Fibroblast of lung (primary cell): ENCODE measurements around the gene TMEM143. TPM values are rescaled to one million over a fixed set of nuclear protein-coding genes. Genes with fewer than 3 reads are reported as not detected.
"Not testable (repeated sequence)": the region's sequence is repeated elsewhere in the genome, so short reads cannot be mapped to it uniquely, and the experiment has no call there.

Source experiments
- DNase-seq, 2 donors: peaks; one replicate each; pipeline versions ENCODE4 v3.0.0 to v3.0.0-alpha.2; 2010; ENCODE audit warnings: low read depth in 2 of 2
- H2AFZ ChIP-seq: 2 replicates; pipeline ENCODE4 v1.5.1; 2012; ENCODE audit warnings: low read length, control low read depth, inconsistent platforms
- H3K27ac ChIP-seq: 2 replicates; pipeline ENCODE4 v1.5.1; 2011; ENCODE audit warnings: low read length, control low read depth; ENCODE audit not compliant: insufficient read depth
- H3K27me3 ChIP-seq: 2 replicates; pipeline ENCODE4 v1.5.1; 2011; ENCODE audit warnings: mild to moderate bottlenecking, low read length; ENCODE audit not compliant: control insufficient read depth, insufficient read depth
- H3K36me3 ChIP-seq: 2 replicates; pipeline ENCODE4 v1.5.1; 2011; ENCODE audit warnings: low read length; ENCODE audit not compliant: control insufficient read depth, insufficient read depth
- H3K4me1 ChIP-seq: 2 replicates; pipeline ENCODE4 v1.5.1; 2011; ENCODE audit warnings: low read length; ENCODE audit not compliant: control insufficient read depth, insufficient read depth; ENCODE audit errors: extremely low read depth
- H3K4me2 ChIP-seq: 2 replicates; pipeline ENCODE4 v1.5.1; 2011; ENCODE audit warnings: low read length, control low read depth; ENCODE audit not compliant: insufficient read depth; ENCODE audit errors: extremely low read depth
- H3K4me3 ChIP-seq, 4 experiments: fragments of 200-600 bp in 1 of 4; sonication (generic) in 1 of 4; replicated peaks in 1 of 4; 2 replicates each; pipeline ENCODE4 v1.5.1; 2011 to 2016; ENCODE audit warnings: low read length in 4 of 4, low read depth in 3 of 4, mild to moderate bottlenecking in 3 of 4, control low read depth in 2 of 4, inconsistent platforms in 1 of 4, mixed read lengths in 1 of 4; ENCODE audit not compliant: insufficient read depth in 1 of 4; ENCODE audit errors: control extremely low read depth in 1 of 4
- H3K79me2 ChIP-seq: 2 replicates; pipeline ENCODE4 v1.5.1; 2012; ENCODE audit warnings: mild to moderate bottlenecking, low read length, inconsistent platforms; ENCODE audit not compliant: control insufficient read depth, insufficient read depth
- H3K9ac ChIP-seq: 2 replicates; pipeline ENCODE4 v1.5.1; 2011; ENCODE audit warnings: mild to moderate bottlenecking, low read length, control low read depth; ENCODE audit not compliant: insufficient read depth
- H3K9me3 ChIP-seq: 2 replicates; pipeline ENCODE4 v1.5.1; 2012; ENCODE audit warnings: low read depth, low read length; ENCODE audit not compliant: control insufficient read depth, insufficient read depth
- H4K20me1 ChIP-seq: 2 replicates; pipeline ENCODE4 v1.5.1; 2011; ENCODE audit warnings: low read length; ENCODE audit not compliant: control insufficient read depth, insufficient read depth; ENCODE audit errors: extremely low read depth
- CTCF ChIP-seq, 2 donors: IDR thresholded peaks in 1 of 2; conservative IDR thresholded peaks in 1 of 2; 1 replicate in 1 of 2; 2 replicates in 1 of 2; pipeline ENCODE4 v1.5.1; 2011 to 2012; ENCODE audit warnings: low read length in 2 of 2, control low read depth in 1 of 2, inconsistent platforms in 1 of 2, low read depth in 1 of 2, mild to moderate bottlenecking in 1 of 2
- EZH2 ChIP-seq: IDR thresholded peaks from 2 replicates; pipeline ENCODE4 v1.5.1; 2012; ENCODE audit warnings: low read length, control low read depth, mild to moderate bottlenecking; ENCODE audit errors: missing control alignments
- polyA plus RNA-seq, 2 donors: library from polyadenylated mRNA; depleted of rRNA in 1 of 2; stranded (reverse) in 1 of 2; unstranded in 1 of 2; fragments of >200 nt; gene quantifications; 2 replicates each; pipeline ENCODE4 v1.2.1, GENCODE V29; 2011 to 2012; ENCODE audit warnings: missing spikeins in 1 of 2
- total RNA-seq: library from RNA; depleted of rRNA; stranded (reverse); fragments of >200 nt; gene quantifications from 2 replicates; pipeline ENCODE4 v1.2.1, GENCODE V29; 2014

TMEM143 gene
- total and polyA plus RNA-seq, 2 donors (not counting 1 experiment from before 2014, with no cell fraction given) = 4.0 to 8.3 TPM

- peak overlapping the region; percentile 2 for H3K9ac ChIP-seq
- TF ChIP-seq CTCF (conservative IDR thresholded peaks at IDR 0.05 in 1 of 2, IDR thresholded peaks at IDR 0.05 in 1 of 2; ENCODE audit: low read depth in 1 of 2, low read length in 2 of 2) = peak; percentile 77 to 83
- TF ChIP-seq EZH2 = no peak
- no peaks in the 10 kb centered on the region for H3K9me3 ChIP-seq
- H3K79me2 ChIP-seq = no peaks in the 10 kb centered on the region
- H3K36me3 ChIP-seq = no peaks in the 10 kb centered on the region
- H3K27me3 ChIP-seq = no peaks in the 10 kb centered on the region
- no peak overlapping the region for H2AFZ ChIP-seq
- no peak overlapping the region for H3K27ac ChIP-seq
- peaks cover 14% of the 10 kb centered on the region for H3K4me1 ChIP-seq
- no peak overlapping the region for H3K4me2 ChIP-seq
- H3K4me3 ChIP-seq = no peak overlapping the region
- DNase-seq = peak; percentile 65 to 80
- H4K20me1 ChIP-seq = no peaks in the 10 kb centered on the region
Observed at GRCh38 chr19:48319647-48320541, 43.8 kb downstream of the TMEM143 start.

GRCh38 chr19:48318286-48318987 lies 45.3 kb downstream of the TMEM143 start:
- Histone ChIP-seq H3K4me3 (no peak overlapping the region), H3K4me1 (peaks cover 14% of the 10 kb centered on the region), H4K20me1 (no peaks in the 10 kb centered on the region), H3K79me2 (no peaks in the 10 kb centered on the region), H3K27me3 (no peaks in the 10 kb centered on the region), H3K9me3 (no peaks in the 10 kb centered on the region), H3K36me3 (no peaks in the 10 kb centered on the region), H2AFZ (no peak overlapping the region), H3K4me2 (no peak overlapping the region), H3K9ac (no peak overlapping the region), H3K27ac (no peak overlapping the region)
- no peak for DNase-seq
- TF ChIP-seq CTCF (conservative IDR thresholded peaks at IDR 0.05 in 1 of 2, IDR thresholded peaks at IDR 0.05 in 1 of 2; ENCODE audit: low read depth in 1 of 2, low read length in 2 of 2) (no peak), EZH2 (no peak)

GRCh38 chr19:48317708-48317960 lies 46.1 kb downstream of the TMEM143 start:
- not testable (repeated sequence) for H3K4me3 ChIP-seq, H3K9ac ChIP-seq, H3K27me3 ChIP-seq, H3K4me2 ChIP-seq, H3K27ac ChIP-seq, DNase-seq, H3K9me3 ChIP-seq, H4K20me1 ChIP-seq, H3K79me2 ChIP-seq, H3K36me3 ChIP-seq, H2AFZ ChIP-seq
- peaks cover 12% of the 10 kb centered on the region for H3K4me1 ChIP-seq
